ENCODE measurements around the gene ZCCHC14. TPM values are rescaled to one million over a fixed set of nuclear protein-coding genes. Genes with fewer than 3 reads are reported as not detected.

Gene ZCCHC14
- total and polyA plus RNA-seq, 2 of the 13 experiments (the other 11 are each of a cell fraction or from before 2014, with no cell fraction given), result 12.4 to 12.5 TPM

- 0 out of 2 replicates have a peak, but pooled peaks have one; percentile 11 for TF ChIP-seq SPEN (CRISPR knock-in tag; IDR thresholded peaks at IDR 0.05; ENCODE audit: low read depth)
- TF ChIP-seq ETS1 (CRISPR knock-in tag; IDR thresholded peaks at IDR 0.05), result no peak
- TF ChIP-seq ZNF644 (CRISPR knock-in tag; IDR thresholded peaks at IDR 0.05; ENCODE audit: low read depth), result no peak
- no peak for TF ChIP-seq ZSCAN29 (CRISPR knock-in tag; conservative IDR thresholded peaks at IDR 0.05)
- TF ChIP-seq CBX1 (IDR thresholded peaks at IDR 0.05; ENCODE audit: low read depth), result no peak
- no peak for TF ChIP-seq TRIM22 (IDR thresholded peaks at IDR 0.05)
- no peak for TF ChIP-seq ZBED4 (CRISPR knock-in tag; IDR thresholded peaks at IDR 0.05; ENCODE audit: borderline replicate concordance)
- TF ChIP-seq ZFYVE20 (CRISPR knock-in tag; IDR thresholded peaks at IDR 0.05; ENCODE audit: borderline replicate concordance, low read depth), result no peak
- TF ChIP-seq BATF2 (CRISPR knock-in tag; IDR thresholded peaks at IDR 0.05), result no peak
- no peak for TF ChIP-seq ATF7-NPFF (CRISPR knock-in tag; IDR thresholded peaks at IDR 0.05; ENCODE audit: low read depth)
- TF ChIP-seq ZNF143 (CRISPR knock-in tag; IDR thresholded peaks at IDR 0.05), result no peak
- no peak for TF ChIP-seq ZNF317 (CRISPR knock-in tag; IDR thresholded peaks at IDR 0.05)
- peak; percentile 70 for TF ChIP-seq PAXIP1 (CRISPR knock-in tag; conservative IDR thresholded peaks at IDR 0.05)
- TF ChIP-seq TP53 (CRISPR knock-in tag; conservative IDR thresholded peaks at IDR 0.05), result no peak
- peak; percentile 42; the same call in 1 of the 2 replicates for TF ChIP-seq RXRA (CRISPR knock-in tag; IDR thresholded peaks at IDR 0.05)
- no peak for TF ChIP-seq DDIT3 (CRISPR knock-in tag; IDR thresholded peaks at IDR 0.05)
- TF ChIP-seq ZNF569 (CRISPR knock-in tag; IDR thresholded peaks at IDR 0.05; ENCODE audit: borderline replicate concordance), result no peak
- TF ChIP-seq EZH2 (conservative IDR thresholded peaks at IDR 0.05; ENCODE audit: low read depth, low read length), result no peak
These were observed 21.3 kb downstream of the ZCCHC14 start (continued) for GRCh38 chr16:87471278-87472141.

All from HepG2 (cell line).